HepG2 (cell line): ENCODE data around the gene UBAP1L. TPM values are rescaled to one million over a fixed set of nuclear protein-coding genes. Genes with fewer than 3 reads are reported as not detected.

ENCODE experiments used
- CEBPB ChIP-seq: IDR thresholded peaks from 2 replicates; pipeline ENCODE4 v1.6.1; 2011; ENCODE audit warnings: low read depth, low read length, improper control_type of control experiment, borderline replicate concordance
- CENPBD1 ChIP-seq: sonication (generic); formaldehyde crosslinking; IDR thresholded peaks from 2 replicates; pipeline ENCODE4 v1.8.0; 2022; ENCODE audit warnings: missing genetic modification reagents, low read depth, mild to moderate bottlenecking, borderline replicate concordance
- CENPT ChIP-seq: sonication (generic); formaldehyde crosslinking; IDR thresholded peaks from 2 replicates; pipeline ENCODE4 v1.8.0; 2022; ENCODE audit warnings: low read depth, mild to moderate bottlenecking, moderate library complexity, missing genetic modification reagents
- HNF1B ChIP-seq: sonication (generic); formaldehyde crosslinking; IDR thresholded peaks from 2 replicates; pipeline ENCODE4 v1.5.1; 2020; ENCODE audit warnings: mild to moderate bottlenecking, moderate library complexity, missing genetic modification reagents
- HOXA3 ChIP-seq: sonication (generic); formaldehyde crosslinking; IDR thresholded peaks from 2 replicates; pipeline ENCODE4 v1.5.0; 2020; ENCODE audit warnings: missing genetic modification reagents
- KAT8 ChIP-seq: IDR thresholded peaks from 2 replicates; pipeline ENCODE4 v1.6.1; 2016; ENCODE audit warnings: missing genetic modification reagents, missing compliant biosample characterization
- KDM3A ChIP-seq: IDR thresholded peaks from 2 replicates; pipeline ENCODE4 v1.6.1; 2018; ENCODE audit warnings: low read depth, missing compliant biosample characterization
- MYNN ChIP-seq: sonication (generic); formaldehyde crosslinking; IDR thresholded peaks from 2 replicates; pipeline ENCODE4 v1.4.0; 2020; ENCODE audit warnings: mild to moderate bottlenecking, low read depth, missing genetic modification reagents
- NAIF1 ChIP-seq: sonication (generic); formaldehyde crosslinking; IDR thresholded peaks from 2 replicates; pipeline ENCODE4 v1.5.0; 2020; ENCODE audit warnings: mild to moderate bottlenecking, missing genetic modification reagents, borderline replicate concordance
- NCOR1 ChIP-seq: fragments of 200-600 bp; sonication (generic); IDR thresholded peaks from 2 replicates; pipeline ENCODE4 v1.7.0; 2017; ENCODE audit warnings: antibody characterized with exemption, low read length, borderline replicate concordance
- RCOR2 ChIP-seq: IDR thresholded peaks from 2 replicates; pipeline ENCODE4 v1.6.1; 2016; ENCODE audit warnings: missing biosample characterization, missing genetic modification reagents
- SP4 ChIP-seq: sonication (generic); formaldehyde crosslinking; IDR thresholded peaks from 2 replicates; pipeline ENCODE4 v1.8.1; 2023; ENCODE audit warnings: mild to moderate bottlenecking, missing genetic modification reagents
- XRCC5 ChIP-seq: fragments of 200-400 bp; formaldehyde crosslinking; optimal IDR thresholded peaks from 2 replicates; pipeline ENCODE3; 2017; ENCODE audit warnings: mild to moderate bottlenecking, low read length
- ZBTB46 ChIP-seq: sonication (generic); formaldehyde crosslinking; IDR thresholded peaks from 2 replicates; pipeline ENCODE4 v1.4.0; 2020; ENCODE audit warnings: mild to moderate bottlenecking, missing genetic modification reagents, borderline replicate concordance
- ZC3H4 ChIP-seq: sonication (generic); formaldehyde crosslinking; IDR thresholded peaks from 2 replicates; pipeline ENCODE4 v1.4.0; 2020; ENCODE audit warnings: missing genetic modification reagents, borderline replicate concordance
- ZFX ChIP-seq: sonication (generic); formaldehyde crosslinking; IDR thresholded peaks from 2 replicates; pipeline ENCODE4 v1.4.0; 2020; ENCODE audit warnings: mild to moderate bottlenecking, low read depth, missing genetic modification reagents, moderate library complexity
- ZMYM3 ChIP-seq: sonication (generic); formaldehyde crosslinking; IDR thresholded peaks from 2 replicates; pipeline ENCODE4 v1.5.1; 2020; ENCODE audit warnings: mild to moderate bottlenecking, missing genetic modification reagents
- ZNF574 ChIP-seq: sonication (generic); formaldehyde crosslinking; IDR thresholded peaks from 2 replicates; pipeline ENCODE4 v1.4.0; 2020; ENCODE audit warnings: missing genetic modification reagents
- ZNF615 ChIP-seq: sonication (generic); formaldehyde crosslinking; IDR thresholded peaks from 2 replicates; pipeline ENCODE4 v1.5.0; 2020; ENCODE audit warnings: mild to moderate bottlenecking, missing genetic modification reagents, borderline replicate concordance
- ZNF674 ChIP-seq: sonication (generic); formaldehyde crosslinking; IDR thresholded peaks from 2 replicates; pipeline ENCODE4 v1.5.0; 2020; ENCODE audit warnings: low read depth, mild to moderate bottlenecking, missing genetic modification reagents
- ZNF768 ChIP-seq: sonication (generic); formaldehyde crosslinking; IDR thresholded peaks from 2 replicates; pipeline ENCODE4 v1.4.0; 2020; ENCODE audit warnings: missing genetic modification reagents
- ZNF782 ChIP-seq: sonication (generic); formaldehyde crosslinking; IDR thresholded peaks from 2 replicates; pipeline ENCODE4 v1.4.0; 2020; ENCODE audit warnings: missing genetic modification reagents, mild to moderate bottlenecking, borderline replicate concordance
- polyA plus RNA-seq, 8 experiments: library from polyadenylated mRNA; depleted of rRNA in 3 of 8; stranded (reverse) in 7 of 8; unstranded in 1 of 8; fragments of >200 nt; fragmentation: Illumina TruSeq in 4 of 8; extraction: Trizol in 4 of 8; gene quantifications; 2 replicates each; pipeline versions ENCODE4 v1.2.1 to v1.2.3, GENCODE V29; 2011 to 2016; ENCODE audit warnings: low read depth in 4 of 8, missing spikeins in 1 of 8, mixed read lengths in 1 of 8; ENCODE audit not compliant: insufficient read depth in 1 of 8
- total RNA-seq, 5 experiments: library from RNA; depleted of rRNA; stranded (reverse); fragments of >200 nt; fragmentation: Illumina TruSeq; extraction: Trizol; gene quantifications; 2 replicates each; pipeline ENCODE4 v1.2.3, GENCODE V29; 2016; ENCODE audit warnings: low read depth in 1 of 5

UBAP1L gene
- total and polyA plus RNA-seq, 2 of the 13 experiments (the other 11 are each of a cell fraction or from before 2014, with no cell fraction given), result 0.86 to 1.4 TPM

GRCh38 chr15:65085990-65086679 is 28.9 kb downstream of the UBAP1L start (continued):
- TF ChIP-seq ZNF768 (CRISPR knock-in tag), result peak; percentile 88
- TF ChIP-seq ZNF782 (CRISPR knock-in tag), result 0 out of 2 replicates have a peak, but pooled peaks have one; percentile 17
- TF ChIP-seq KAT8 (CRISPR knock-in tag), result no peak
- TF ChIP-seq CEBPB, result no peak
- no peak for TF ChIP-seq ZNF615 (CRISPR knock-in tag)
- TF ChIP-seq SP4 (CRISPR knock-in tag), result no peak
- no peak for TF ChIP-seq NAIF1 (CRISPR knock-in tag)
- TF ChIP-seq ZNF674, result no peak
- peak; percentile 68 for TF ChIP-seq ZNF574 (CRISPR knock-in tag)
- no peak for TF ChIP-seq HOXA3 (CRISPR knock-in tag)
- TF ChIP-seq RCOR2 (CRISPR knock-in tag), result no peak
- no peak for TF ChIP-seq NCOR1
- TF ChIP-seq MYNN (CRISPR knock-in tag), result no peak
- no peak for TF ChIP-seq ZFX (CRISPR knock-in tag)
- no peak for TF ChIP-seq ZC3H4 (CRISPR knock-in tag)
- TF ChIP-seq HNF1B (CRISPR knock-in tag), result no peak
- TF ChIP-seq KDM3A (CRISPR knock-in tag), result no peak
- TF ChIP-seq CENPT (CRISPR knock-in tag), result no peak
- no peak for TF ChIP-seq CENPBD1
- TF ChIP-seq XRCC5, result peak; percentile 20
- TF ChIP-seq ZBTB46 (CRISPR knock-in tag), result no peak
- TF ChIP-seq ZMYM3 (CRISPR knock-in tag), result no peak
